HepG2 (cell line): Measurements from ENCODE around the gene TCF12. TPM values are rescaled to one million over a fixed set of nuclear protein-coding genes. Genes with fewer than 3 reads are reported as not detected.

Source experiments
- ATAC-seq: fragments of 200-7000 bp; cut with Tn5 transposase; 3 replicates; pipeline ENCODE4 v1.9.1; 2020; ENCODE audit warnings: mild to moderate bottlenecking, moderate library complexity
- BruUV-seq: library from RNA; stranded (reverse); fragments of 400-500 nt; replicated peaks from 2 replicates; lab custom pipeline; 2021; lab: Mats Ljungman, UMichigan
- CTCF ChIA-PET: fragments of 300-600 bp; formaldehyde crosslinking; extraction: SDS; loops from one replicate; lab custom pipeline; 2021; ENCODE audit warnings: low total read pairs, inconsistent platforms, low intra/inter-chr PET ratio; lab: Yijun Ruan, JAX
- POLR2A ChIA-PET: fragments of 350-600 bp; sonication (Branson Sonifier 250); formaldehyde crosslinking; loops from one replicate; lab custom pipeline; 2020; ENCODE audit warnings: antibody characterized with exemption, inconsistent platforms; lab: Yijun Ruan, JAX
- DNase-seq: peaks from one replicate; pipeline ENCODE4 v3.0.0-alpha.2; 2015; ENCODE audit warnings: low spot score
- FAIRE-seq: peaks from 3 replicates; lab custom pipeline; 2011; peaks lifted over from hg19 to GRCh38; lab: Jason Lieb, UNC
- H2AFZ ChIP-seq: one replicate; pipeline ENCODE4 v1.6.1; 2011; ENCODE audit warnings: low read length, inconsistent platforms
- H3K27ac ChIP-seq: fragments of 300-600 bp; 3 replicates; pipeline ENCODE4 v1.8.0; 2011; ENCODE audit warnings: mixed run types, mild to moderate bottlenecking, mixed read lengths, low read length, inconsistent platforms; ENCODE audit not compliant: insufficient read depth; ENCODE audit errors: extremely low read length
- H3K27me3 ChIP-seq, 2 experiments: fragments of 200-600 bp in 1 of 2; 2 replicates in 1 of 2; 3 replicates in 1 of 2; pipeline versions ENCODE4 v1.6.0 to v1.8.0; 2011; ENCODE audit warnings: low read length in 2 of 2, mild to moderate bottlenecking in 2 of 2, moderate library complexity in 2 of 2, inconsistent platforms in 1 of 2; ENCODE audit not compliant: insufficient read depth in 2 of 2, control insufficient read depth in 1 of 2
- H3K36me3 ChIP-seq, 2 experiments: fragments of 200-600 bp in 1 of 2; replicated peaks in 1 of 2; 2 replicates in 1 of 2; 3 replicates in 1 of 2; pipeline versions ENCODE4 v1.5.1 to v1.8.0; 2011; ENCODE audit warnings: low read length in 2 of 2, inconsistent platforms in 1 of 2; ENCODE audit not compliant: insufficient read depth in 2 of 2, control insufficient read depth in 1 of 2
- H3K4me1 ChIP-seq: 2 replicates; pipeline ENCODE4 v1.5.1; 2012; ENCODE audit warnings: low read length, inconsistent platforms; ENCODE audit not compliant: insufficient read depth
- H3K4me2 ChIP-seq: 2 replicates; pipeline ENCODE4 v1.6.0; 2011; ENCODE audit warnings: low read depth, low read length, inconsistent platforms
- H3K4me3 ChIP-seq, 3 experiments: fragments of 200-600 bp in 1 of 3; sonication (generic), shearing (Covaris generic) in 1 of 3; replicated peaks in 1 of 3; 2 replicates each; pipeline ENCODE4 v1.5.1; 2011 to 2016; ENCODE audit warnings: low read length in 3 of 3, inconsistent platforms in 2 of 3, low read depth in 2 of 3, mild to moderate bottlenecking in 2 of 3, control low read depth in 1 of 3, mixed read lengths in 1 of 3; ENCODE audit not compliant: insufficient read depth in 1 of 3
- H3K79me2 ChIP-seq: one replicate; pipeline ENCODE4 v1.6.1; 2011; ENCODE audit warnings: low read length, inconsistent platforms; ENCODE audit not compliant: insufficient read depth
- H3K9ac ChIP-seq: 2 replicates; pipeline ENCODE4 v1.6.0; 2011; ENCODE audit warnings: mild to moderate bottlenecking, low read depth, low read length, inconsistent platforms; ENCODE audit not compliant: insufficient read depth
- H3K9me3 ChIP-seq: 2 replicates; pipeline ENCODE4 v1.5.1; 2012; ENCODE audit warnings: mild to moderate bottlenecking, low read length
- H4K20me1 ChIP-seq: 2 replicates; pipeline ENCODE4 v1.6.0; 2011; ENCODE audit warnings: inconsistent platforms, mild to moderate bottlenecking, low read length, moderate library complexity; ENCODE audit not compliant: insufficient read depth
- CENPX ChIP-seq: sonication (generic); formaldehyde crosslinking; IDR thresholded peaks from 2 replicates; pipeline ENCODE4 v1.9.0; 2021; ENCODE audit warnings: mild to moderate bottlenecking, missing genetic modification reagents, moderate library complexity
- ZC3H13 ChIP-seq: sonication (generic); formaldehyde crosslinking; IDR thresholded peaks from 2 replicates; pipeline ENCODE4 v1.8.1; 2023; ENCODE audit warnings: mild to moderate bottlenecking, missing genetic modification reagents, moderate library complexity
- ZFP41 ChIP-seq: sonication (generic); formaldehyde crosslinking; IDR thresholded peaks from 2 replicates; pipeline ENCODE4 v1.4.0; 2020; ENCODE audit warnings: mild to moderate bottlenecking, missing genetic modification reagents, borderline replicate concordance
- ZFP90 ChIP-seq: sonication (generic); formaldehyde crosslinking; IDR thresholded peaks from 2 replicates; pipeline ENCODE4 v1.8.0; 2022; ENCODE audit warnings: missing genetic modification reagents, mild to moderate bottlenecking, inconsistent platforms, borderline replicate concordance
- ZFX ChIP-seq: sonication (generic); formaldehyde crosslinking; IDR thresholded peaks from 2 replicates; pipeline ENCODE4 v1.4.0; 2020; ENCODE audit warnings: mild to moderate bottlenecking, low read depth, missing genetic modification reagents, moderate library complexity
- ZNF501 ChIP-seq: sonication (generic); formaldehyde crosslinking; IDR thresholded peaks from 2 replicates; pipeline ENCODE4 v1.5.1; 2020; ENCODE audit warnings: mild to moderate bottlenecking, moderate library complexity, missing genetic modification reagents
- ZNF589 ChIP-seq: sonication (generic); formaldehyde crosslinking; conservative IDR thresholded peaks from 2 replicates; pipeline ENCODE4 v1.8.0; 2022; ENCODE audit warnings: mild to moderate bottlenecking, moderate library complexity, missing genetic modification reagents
- WGBS: methylation state at CpG from one replicate; pipeline ENCODE4 v1.1.6; 2017; ENCODE audit warnings: low lambda C conversion rate; 5-methylcytosine and 5-hydroxymethylcytosine counted together
- in situ Hi-C: cut with HindIII; loops from 2 replicates; pipeline ENCODE4 v1.10.0; 2017; ENCODE audit warnings: low pct_unique_long_range_greater_than_20kb; ENCODE audit not compliant: extremely low pct_ligation_motif_present
- intact Hi-C: fragments of 100-400 bp; cut with micrococcal nuclease; formaldehyde crosslinking; loops from one replicate; pipeline ENCODE4 v1.10.0; 2022; ENCODE audit not compliant: unreplicated experiment
- polyA plus RNA-seq, 8 experiments: library from polyadenylated mRNA; depleted of rRNA in 3 of 8; stranded (reverse) in 7 of 8; unstranded in 1 of 8; fragments of >200 nt; fragmentation: Illumina TruSeq in 4 of 8; extraction: Trizol in 4 of 8; gene quantifications; 2 replicates each; pipeline versions ENCODE4 v1.2.1 to v1.2.3, GENCODE V29; 2011 to 2016; ENCODE audit warnings: low read depth in 4 of 8, missing spikeins in 1 of 8, mixed read lengths in 1 of 8; ENCODE audit not compliant: insufficient read depth in 1 of 8
- total RNA-seq, 5 experiments: library from RNA; depleted of rRNA; stranded (reverse); fragments of >200 nt; fragmentation: Illumina TruSeq; extraction: Trizol; gene quantifications; 2 replicates each; pipeline ENCODE4 v1.2.3, GENCODE V29; 2016; ENCODE audit warnings: low read depth in 1 of 5
- TF ChIP-seq, protein P1 (sequence below): IDR thresholded peaks from 2 replicates; pipeline ENCODE4 v1.6.1; 2016

TCF12 gene
- total and polyA plus RNA-seq, 2 of the 13 experiments (the other 11 are each of a cell fraction or from before 2014, with no cell fraction given), result 48.6 to 51.1 TPM

GRCh38 chr15:56985856-56986255 is 67.4 kb downstream of the TCF12 start (continued):
- TF ChIP-seq ZNF589 (CRISPR knock-in tag) (no peak), ZFX (CRISPR knock-in tag) (no peak), CENPX (CRISPR knock-in tag) (no peak), ZFP90 (no peak), ZC3H13 (no peak)
- TF ChIP-seq, protein P1, sequence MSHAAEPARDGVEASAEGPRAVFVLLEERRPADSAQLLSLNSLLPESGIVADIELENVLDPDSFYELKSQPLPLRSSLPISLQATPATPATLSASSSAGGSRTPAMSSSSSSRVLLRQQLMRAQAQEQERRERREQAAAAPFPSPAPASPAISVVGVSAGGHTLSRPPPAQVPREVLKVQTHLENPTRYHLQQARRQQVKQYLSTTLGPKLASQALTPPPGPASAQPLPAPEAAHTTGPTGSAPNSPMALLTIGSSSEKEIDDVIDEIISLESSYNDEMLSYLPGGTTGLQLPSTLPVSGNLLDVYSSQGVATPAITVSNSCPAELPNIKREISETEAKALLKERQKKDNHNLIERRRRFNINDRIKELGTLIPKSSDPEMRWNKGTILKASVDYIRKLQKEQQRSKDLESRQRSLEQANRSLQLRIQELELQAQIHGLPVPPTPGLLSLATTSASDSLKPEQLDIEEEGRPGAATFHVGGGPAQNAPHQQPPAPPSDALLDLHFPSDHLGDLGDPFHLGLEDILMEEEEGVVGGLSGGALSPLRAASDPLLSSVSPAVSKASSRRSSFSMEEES (CRISPR knock-in tag), result no peak

DNA sequence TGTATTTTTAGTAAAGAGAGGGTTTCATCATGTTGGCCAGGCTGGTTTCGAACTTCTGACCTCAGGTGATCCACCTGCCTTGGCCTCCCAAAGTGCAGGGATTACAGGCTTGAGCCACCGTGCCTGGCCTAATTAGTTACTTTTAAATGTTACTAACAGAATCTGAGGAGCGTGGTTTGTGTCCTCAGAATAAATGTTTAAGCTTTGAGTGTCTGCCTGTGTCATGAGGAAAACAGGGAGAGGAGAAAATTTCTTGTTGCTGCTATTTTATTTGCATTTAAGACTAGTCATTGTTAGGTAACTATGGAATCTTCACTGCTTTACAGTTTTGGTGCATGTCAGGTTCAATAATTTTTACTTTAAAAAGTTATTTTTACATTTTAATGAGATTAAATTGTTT is 68.8 kb downstream of the TCF12 start:
- no TSS peak for BruUV-seq
- no peak overlapping the region for H2AFZ ChIP-seq
- no peak for DNase-seq
- ChIA-PET POLR2A (no interaction called here), CTCF (no interaction called here)
- H3K4me3 ChIP-seq, result no peak overlapping the region
- in situ Hi-C loops, result no loop called here
- no peak overlapping the region for H3K27ac ChIP-seq
- intact Hi-C loops, result no loop called here
- no peak overlapping the region for H3K4me2 ChIP-seq
- no peak for ATAC-seq
- no peaks in the 10 kb centered on the region for H3K9me3 ChIP-seq
- H3K4me1 ChIP-seq, result peaks cover 46% of the 10 kb centered on the region
- no peak for FAIRE-seq
- no peak overlapping the region for H3K9ac ChIP-seq
- H3K79me2 ChIP-seq, result peaks cover 82% of the 10 kb centered on the region
- 59% methylated on average over 3 of the region's 3 CpGs for WGBS
- H3K27me3 ChIP-seq, result no peaks in the 10 kb centered on the region
- H4K20me1 ChIP-seq, result peaks cover 28% of the 10 kb centered on the region
- H3K36me3 ChIP-seq, result no peaks in the 10 kb centered on the region
- TF ChIP-seq ZNF501 (CRISPR knock-in tag) (no peak), ZFP41 (no peak)
